Measurements from ENCODE around the gene TRAF4.

Gene TRAF4

DNA sequence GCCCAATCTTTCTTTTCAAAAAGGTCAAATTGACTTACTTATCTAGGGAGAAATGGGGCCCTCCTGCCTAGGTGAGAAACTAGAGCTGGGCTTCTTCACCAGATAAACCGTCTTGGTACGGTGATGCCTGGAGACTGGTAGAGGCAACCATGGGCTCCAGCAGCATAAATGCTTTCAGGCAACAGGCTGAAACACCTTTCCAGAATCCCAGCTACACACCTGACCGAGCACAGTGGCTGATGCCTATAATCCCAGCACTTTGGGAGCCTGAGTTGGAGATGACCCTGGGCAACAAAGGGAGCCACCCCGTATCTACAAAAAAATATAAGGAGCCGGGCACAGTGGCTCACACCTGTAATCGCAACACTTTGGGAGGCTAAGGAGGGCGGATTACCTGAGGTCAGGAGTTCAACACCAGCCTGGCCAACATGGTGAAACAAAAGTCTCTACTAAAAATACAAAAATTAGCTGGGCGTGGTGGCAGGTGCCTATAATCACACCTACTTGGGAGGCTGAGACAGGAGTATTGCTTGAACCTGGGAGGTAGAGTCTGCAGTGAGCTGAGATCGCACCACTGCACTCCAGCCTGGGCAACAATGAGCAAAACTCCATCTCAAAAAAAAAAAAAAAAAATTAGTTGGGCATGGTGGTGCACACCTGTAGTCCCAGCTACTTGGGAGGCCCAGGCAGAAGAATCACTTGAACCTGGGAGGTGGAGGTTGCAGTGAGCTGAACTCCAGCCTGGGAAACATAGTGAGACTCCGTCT lies 8.0 kb downstream of the TRAF4 start:
- no peak overlapping the region for H3K4me3 ChIP-seq (ENCODE audit: low read depth, low read length)
- no peak for DNase-seq (ENCODE audit: low read depth)
- TF ChIP-seq, protein P1, sequence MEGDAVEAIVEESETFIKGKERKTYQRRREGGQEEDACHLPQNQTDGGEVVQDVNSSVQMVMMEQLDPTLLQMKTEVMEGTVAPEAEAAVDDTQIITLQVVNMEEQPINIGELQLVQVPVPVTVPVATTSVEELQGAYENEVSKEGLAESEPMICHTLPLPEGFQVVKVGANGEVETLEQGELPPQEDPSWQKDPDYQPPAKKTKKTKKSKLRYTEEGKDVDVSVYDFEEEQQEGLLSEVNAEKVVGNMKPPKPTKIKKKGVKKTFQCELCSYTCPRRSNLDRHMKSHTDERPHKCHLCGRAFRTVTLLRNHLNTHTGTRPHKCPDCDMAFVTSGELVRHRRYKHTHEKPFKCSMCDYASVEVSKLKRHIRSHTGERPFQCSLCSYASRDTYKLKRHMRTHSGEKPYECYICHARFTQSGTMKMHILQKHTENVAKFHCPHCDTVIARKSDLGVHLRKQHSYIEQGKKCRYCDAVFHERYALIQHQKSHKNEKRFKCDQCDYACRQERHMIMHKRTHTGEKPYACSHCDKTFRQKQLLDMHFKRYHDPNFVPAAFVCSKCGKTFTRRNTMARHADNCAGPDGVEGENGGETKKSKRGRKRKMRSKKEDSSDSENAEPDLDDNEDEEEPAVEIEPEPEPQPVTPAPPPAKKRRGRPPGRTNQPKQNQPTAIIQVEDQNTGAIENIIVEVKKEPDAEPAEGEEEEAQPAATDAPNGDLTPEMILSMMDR (conservative IDR thresholded peaks at IDR 0.05; ENCODE audit: low read depth, low read length): no peak

GRCh38 chr17:28755486-28755885 lies 11.7 kb downstream of the TRAF4 start:
- TF ChIP-seq, protein P1 (conservative IDR thresholded peaks at IDR 0.05; ENCODE audit: low read depth, low read length): no peak
- peak; percentile 54 for DNase-seq (ENCODE audit: low read depth)
- no peak overlapping the region for H3K4me3 ChIP-seq (ENCODE audit: low read depth, low read length)

GRCh38 chr17:28756049-28756804 lies 12.4 kb downstream of the TRAF4 start:
- TF ChIP-seq, protein P1 (conservative IDR thresholded peaks at IDR 0.05; ENCODE audit: low read depth, low read length): no peak
- no peak for DNase-seq (ENCODE audit: low read depth)

GRCh38 chr17:28758411-28759121 lies 14.8 kb downstream of the TRAF4 start:
- TF ChIP-seq, protein P1 (conservative IDR thresholded peaks at IDR 0.05; ENCODE audit: low read depth, low read length): no peak
- no peak overlapping the region for H3K4me3 ChIP-seq (ENCODE audit: low read depth, low read length)
- DNase-seq (ENCODE audit: low read depth): no peak

More at GRCh38 chr17:28756049-28756804, 12.4 kb downstream of the TRAF4 start:
- H3K4me3 ChIP-seq (ENCODE audit: low read depth, low read length): no peak overlapping the region

DNA sequence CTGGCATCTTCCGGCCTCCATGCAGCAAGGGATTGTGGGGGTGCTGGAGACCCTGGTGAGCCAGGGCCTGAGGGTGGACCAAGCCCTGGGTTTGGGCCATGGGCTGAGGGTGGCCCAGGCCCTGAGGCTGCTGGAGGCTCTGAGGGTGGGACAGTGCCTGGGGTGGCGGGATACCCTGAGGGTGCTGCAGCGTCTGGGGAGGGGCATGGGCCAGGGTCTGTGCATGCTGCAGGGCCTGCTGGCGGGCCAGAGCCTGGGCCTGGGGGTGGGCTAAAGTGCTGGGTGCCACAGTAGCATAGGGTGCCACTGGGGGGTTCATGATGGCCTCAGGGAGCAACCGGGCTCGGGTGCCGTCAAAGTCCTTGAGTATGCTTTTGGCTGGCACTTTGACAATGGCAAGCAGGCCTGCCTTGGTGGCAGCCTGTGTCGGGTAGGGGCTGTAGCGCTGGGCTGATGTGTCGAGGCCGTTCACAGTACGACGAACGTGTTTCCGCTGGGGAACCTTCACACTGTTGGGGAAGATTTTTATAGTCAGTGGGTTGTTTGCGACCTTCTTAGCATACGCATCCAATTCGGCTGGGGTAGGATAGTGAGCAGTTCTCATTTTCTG lies 15.6 kb downstream of the TRAF4 start:
- H3K4me3 ChIP-seq (ENCODE audit: low read depth, low read length): no peak overlapping the region
- TF ChIP-seq, protein P1 (conservative IDR thresholded peaks at IDR 0.05; ENCODE audit: low read depth, low read length): no peak
- DNase-seq (ENCODE audit: low read depth): no peak

DNA sequence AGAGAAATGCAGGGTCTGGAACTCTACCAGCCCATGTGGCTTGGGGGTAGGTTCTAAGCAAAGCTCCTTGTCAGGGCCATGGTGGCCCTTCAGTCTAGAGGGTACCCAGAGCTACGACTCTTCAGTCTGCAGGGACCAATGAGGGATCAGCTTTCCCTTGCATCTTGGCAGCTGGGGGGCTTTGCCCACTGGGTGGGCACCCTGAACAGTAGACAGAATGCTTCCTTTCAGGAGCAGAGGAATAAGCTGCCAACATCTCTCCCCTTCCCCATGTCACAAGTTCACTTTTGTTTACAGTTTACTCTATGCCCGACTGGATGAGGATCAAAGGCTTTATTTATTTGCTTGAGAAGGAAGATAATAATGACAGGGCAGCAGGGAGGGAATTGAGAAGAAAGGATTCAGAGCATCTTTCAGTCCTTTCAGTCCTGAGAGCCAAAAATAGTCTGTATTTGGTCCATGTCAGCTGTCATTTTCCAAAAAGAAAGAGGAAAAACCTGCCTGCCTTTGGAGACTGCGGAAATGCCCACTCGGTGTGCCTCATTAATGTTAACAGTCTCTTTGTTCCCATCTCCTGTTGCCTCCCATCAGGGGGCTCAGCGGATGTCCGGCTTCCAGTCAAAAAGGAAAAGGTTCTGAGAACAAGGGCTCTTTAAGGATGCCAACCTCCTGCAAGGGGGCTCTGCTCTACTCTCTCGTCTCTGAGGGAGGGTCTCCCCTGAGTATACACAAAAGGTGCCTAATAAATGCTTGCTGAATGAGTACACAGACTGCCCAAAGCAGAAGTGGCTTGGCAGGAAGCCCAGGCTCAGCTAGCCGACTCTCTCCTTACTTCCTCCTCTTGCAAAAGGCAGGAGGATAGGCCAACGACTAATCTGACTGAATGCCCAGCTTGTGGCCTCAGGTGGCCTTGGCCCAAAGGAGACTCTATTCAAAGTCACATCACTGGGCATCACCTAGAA lies 17.1 kb downstream of the TRAF4 start:
- H3K4me3 ChIP-seq (ENCODE audit: low read depth, low read length): no peak overlapping the region
- peak; percentile 74 for DNase-seq (ENCODE audit: low read depth)
- TF ChIP-seq, protein P1 (conservative IDR thresholded peaks at IDR 0.05; ENCODE audit: low read depth, low read length): no peak
